ENCODE data around the gene RBM15B.

Gene RBM15B

GRCh38 chr3:51441282-51442030 is 50.4 kb downstream of the RBM15B start:
- Histone ChIP-seq H3K9me3 (ENCODE audit: insufficient read depth, low read length) (no peaks in the 10 kb centered on the region), H2AFZ (ENCODE audit: low read depth, low read length) (no peak overlapping the region), H3K79me2 (ENCODE audit: low read length) (peaks cover 12% of the 10 kb centered on the region), H3K4me1 (ENCODE audit: low read length) (no peaks in the 10 kb centered on the region), H3K4me2 (ENCODE audit: low read length) (no peak overlapping the region), H3K27ac (ENCODE audit: low read length) (no peak overlapping the region), H3K9ac (ENCODE audit: low read length) (no peak overlapping the region), H3K27me3 (ENCODE audit: low read depth, low read length) (no peaks in the 10 kb centered on the region), H3K4me3 (ENCODE audit: low read length) (no peak overlapping the region), H3K36me3 (replicated peaks; ENCODE audit: low read depth, low read length) (peaks cover 25% of the 10 kb centered on the region), H4K20me1 (ENCODE audit: insufficient read depth, low read length) (0 out of 2 replicates have a peak, but pooled peaks cover 2% of the 10 kb centered on the region)
- TF ChIP-seq CTCF (IDR thresholded peaks at IDR 0.05; ENCODE audit: low read depth, low read length) (no peak), EZH2phosphoT487 (IDR thresholded peaks at IDR 0.05; ENCODE audit: low read depth) (no peak)

GRCh38 chr3:51445544-51446280 is 54.6 kb downstream of the RBM15B start:
- Histone ChIP-seq H3K9me3 (ENCODE audit: insufficient read depth, low read length) (no peaks in the 10 kb centered on the region), H3K4me1 (ENCODE audit: low read length) (no peaks in the 10 kb centered on the region), H3K4me3 (ENCODE audit: low read length) (no peak overlapping the region), H4K20me1 (ENCODE audit: insufficient read depth, low read length) (0 out of 2 replicates have a peak, but pooled peaks cover 5% of the 10 kb centered on the region), H3K79me2 (ENCODE audit: low read length) (peaks cover 43% of the 10 kb centered on the region), H2AFZ (ENCODE audit: low read depth, low read length) (no peak overlapping the region), H3K4me2 (ENCODE audit: low read length) (no peak overlapping the region), H3K27ac (ENCODE audit: low read length) (no peak overlapping the region), H3K36me3 (replicated peaks; ENCODE audit: low read depth, low read length) (peaks cover 25% of the 10 kb centered on the region), H3K27me3 (ENCODE audit: low read depth, low read length) (no peaks in the 10 kb centered on the region), H3K9ac (ENCODE audit: low read length) (no peak overlapping the region)
- no peak for TF ChIP-seq EZH2phosphoT487 (IDR thresholded peaks at IDR 0.05; ENCODE audit: low read depth)
- TF ChIP-seq CTCF (IDR thresholded peaks at IDR 0.05; ENCODE audit: low read depth, low read length), result no peak
